Measurements from ENCODE around the gene MEX3C.

MEX3C gene

GRCh38 chr18:51153659-51154371 lies 43.7 kb downstream of the MEX3C start:
- DNase-seq (ENCODE audit: low read depth in 2 of 2): no peak

GRCh38 chr18:51151568-51152511 lies 45.6 kb downstream of the MEX3C start:
- peak; percentile 59 to 64 for DNase-seq (ENCODE audit: low read depth in 2 of 2)

GRCh38 chr18:51151185-51151567 lies 46.3 kb downstream of the MEX3C start:
- DNase-seq (ENCODE audit: low read depth in 2 of 2): no peak

- DNase-seq (ENCODE audit: low read depth in 2 of 2): no peak
Observed at GRCh38 chr18:51150113-51150700, 47.3 kb downstream of the MEX3C start.

- DNase-seq (ENCODE audit: low read depth in 2 of 2): no peak
Observed at GRCh38 chr18:51149670-51150069, 47.8 kb downstream of the MEX3C start.

- no peak for DNase-seq (ENCODE audit: low read depth in 2 of 2)
Observed at GRCh38 chr18:51146909-51147308, 50.6 kb downstream of the MEX3C start.

GRCh38 chr18:51138936-51139335 lies 58.5 kb downstream of the MEX3C start:
- DNase-seq (ENCODE audit: low read depth in 2 of 2): no peak

- DNase-seq (ENCODE audit: low read depth in 2 of 2): no peak
Observed at GRCh38 chr18:51137891-51138290, 59.6 kb downstream of the MEX3C start.

GRCh38 chr18:51137026-51137729 lies 60.3 kb downstream of the MEX3C start:
- DNase-seq (ENCODE audit: low read depth in 2 of 2): no peak

GRCh38 chr18:51135795-51136194 lies 61.7 kb downstream of the MEX3C start:
- no peak for DNase-seq (ENCODE audit: low read depth in 2 of 2)

GRCh38 chr18:51135364-51135763 lies 62.1 kb downstream of the MEX3C start:
- DNase-seq (ENCODE audit: low read depth in 2 of 2): no peak

GRCh38 chr18:51134721-51135120 lies 62.8 kb downstream of the MEX3C start:
- DNase-seq (ENCODE audit: low read depth in 2 of 2): no peak

- DNase-seq (ENCODE audit: low read depth in 2 of 2): no peak
Observed at GRCh38 chr18:51133580-51134160, 63.8 kb downstream of the MEX3C start.

- DNase-seq (ENCODE audit: low read depth in 2 of 2): no peak
Observed at GRCh38 chr18:51132256-51132935, 65.1 kb downstream of the MEX3C start.

GRCh38 chr18:51128533-51128932 lies 68.9 kb downstream of the MEX3C start:
- no peak for DNase-seq (ENCODE audit: low read depth in 2 of 2)

- no peak for DNase-seq (ENCODE audit: low read depth in 2 of 2)
Observed at GRCh38 chr18:51127664-51128063, 69.8 kb downstream of the MEX3C start.

- DNase-seq (ENCODE audit: low read depth in 2 of 2): no peak
Observed at GRCh38 chr18:51125976-51126375, 71.5 kb downstream of the MEX3C start.

Data from stimulated activated CD4-positive, alpha-beta T cell treated with anti-CD3 and anti-CD28 coated beads, Interleukin-15, amount 100 ng/mL, for 48 hours (primary cell).